Astrocyte of the cerebellum (primary cell): ENCODE measurements around the gene MYH9.

ENCODE experiments used
- DNase-seq: peaks from one replicate; pipeline ENCODE4 v3.0.0-alpha.2; 2011; ENCODE audit warnings: low read depth
- H3K4me3 ChIP-seq: 2 replicates; pipeline ENCODE4 v1.5.1; 2011; ENCODE audit warnings: mild to moderate bottlenecking, low read depth, low read length, moderate library complexity
- in situ Hi-C: cut with HindIII; loops from 2 replicates; pipeline ENCODE4 v1.10.0; 2017; ENCODE audit warnings: low sequenced_read_pairs
- TF ChIP-seq, protein P1 (sequence below): IDR thresholded peaks from 2 replicates; pipeline ENCODE4 v1.5.1; 2012; ENCODE audit warnings: low read length, low read depth, moderate library complexity, mild to moderate bottlenecking; ENCODE audit errors: missing control alignments

The MYH9 gene

DNA sequence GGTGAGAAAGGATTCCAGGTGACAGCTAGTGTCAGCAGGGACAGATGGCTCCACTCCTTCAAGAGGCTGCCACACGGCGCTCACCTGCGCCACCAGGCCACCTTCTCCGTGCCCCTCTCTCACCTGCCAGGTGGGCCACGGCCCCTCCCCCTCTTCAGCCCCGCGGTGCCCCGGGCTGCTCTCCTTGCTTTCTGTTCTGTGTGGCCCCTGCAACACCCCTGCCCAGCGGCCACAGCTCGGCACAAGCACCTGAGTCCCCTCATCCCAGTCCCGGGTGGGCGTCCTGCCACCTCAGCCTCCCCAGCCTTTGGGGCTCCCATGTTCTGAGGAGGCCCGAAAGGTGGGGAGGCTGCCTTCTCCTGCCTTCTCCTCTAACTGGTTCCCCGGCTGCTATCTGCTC lies 88.5 kb downstream of the MYH9 start:
- TF ChIP-seq, protein P1, sequence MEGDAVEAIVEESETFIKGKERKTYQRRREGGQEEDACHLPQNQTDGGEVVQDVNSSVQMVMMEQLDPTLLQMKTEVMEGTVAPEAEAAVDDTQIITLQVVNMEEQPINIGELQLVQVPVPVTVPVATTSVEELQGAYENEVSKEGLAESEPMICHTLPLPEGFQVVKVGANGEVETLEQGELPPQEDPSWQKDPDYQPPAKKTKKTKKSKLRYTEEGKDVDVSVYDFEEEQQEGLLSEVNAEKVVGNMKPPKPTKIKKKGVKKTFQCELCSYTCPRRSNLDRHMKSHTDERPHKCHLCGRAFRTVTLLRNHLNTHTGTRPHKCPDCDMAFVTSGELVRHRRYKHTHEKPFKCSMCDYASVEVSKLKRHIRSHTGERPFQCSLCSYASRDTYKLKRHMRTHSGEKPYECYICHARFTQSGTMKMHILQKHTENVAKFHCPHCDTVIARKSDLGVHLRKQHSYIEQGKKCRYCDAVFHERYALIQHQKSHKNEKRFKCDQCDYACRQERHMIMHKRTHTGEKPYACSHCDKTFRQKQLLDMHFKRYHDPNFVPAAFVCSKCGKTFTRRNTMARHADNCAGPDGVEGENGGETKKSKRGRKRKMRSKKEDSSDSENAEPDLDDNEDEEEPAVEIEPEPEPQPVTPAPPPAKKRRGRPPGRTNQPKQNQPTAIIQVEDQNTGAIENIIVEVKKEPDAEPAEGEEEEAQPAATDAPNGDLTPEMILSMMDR = no peak
- no peak for DNase-seq
- H3K4me3 ChIP-seq = no peak overlapping the region
- in situ Hi-C loops = no loop called here

DNA sequence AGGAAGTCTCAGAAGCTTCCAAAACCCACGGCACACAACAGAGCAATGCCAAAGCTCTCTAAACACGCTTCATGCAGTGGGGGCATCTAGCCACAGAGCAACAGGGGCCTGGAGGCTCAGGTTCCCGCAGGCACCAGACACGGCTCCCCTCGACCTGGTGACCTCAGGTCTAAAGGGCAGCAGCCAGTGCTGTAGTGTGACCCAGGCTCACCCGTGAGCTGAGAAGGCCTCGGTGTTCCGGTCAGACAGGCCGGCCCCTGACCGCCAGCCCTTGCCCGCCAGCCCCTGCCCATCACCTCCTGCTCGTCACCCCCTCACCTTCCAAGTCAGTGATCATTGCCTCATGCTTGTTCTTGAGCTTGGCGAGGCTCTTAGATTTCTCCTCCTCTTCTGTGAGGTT lies 89.2 kb downstream of the MYH9 start:
- TF ChIP-seq, protein P1 = no peak
- no peak overlapping the region for H3K4me3 ChIP-seq
- in situ Hi-C loops = no loop called here
- no peak for DNase-seq

DNA sequence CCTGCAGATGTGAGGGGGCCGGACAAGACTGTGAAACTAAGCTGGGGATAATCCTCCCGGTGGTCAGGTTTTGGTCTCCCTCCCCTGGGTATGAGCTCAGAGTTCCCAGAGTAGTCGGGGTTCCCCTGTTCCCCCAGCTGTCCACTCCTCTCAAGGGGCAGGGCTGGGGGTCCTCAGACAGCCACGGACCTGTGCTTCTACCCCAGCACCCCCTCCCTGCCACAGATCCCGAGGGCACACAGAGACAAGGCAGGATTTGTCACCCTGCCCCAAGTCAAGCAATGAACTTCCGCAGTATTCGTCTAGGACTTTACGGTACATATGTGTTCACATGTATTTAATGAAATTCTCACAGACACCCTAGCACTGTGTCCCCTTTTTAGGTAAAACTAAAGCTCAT lies 89.6 kb downstream of the MYH9 start:
- H3K4me3 ChIP-seq = no peak overlapping the region
- TF ChIP-seq, protein P1 = no peak
- in situ Hi-C loops = no loop called here

DNA sequence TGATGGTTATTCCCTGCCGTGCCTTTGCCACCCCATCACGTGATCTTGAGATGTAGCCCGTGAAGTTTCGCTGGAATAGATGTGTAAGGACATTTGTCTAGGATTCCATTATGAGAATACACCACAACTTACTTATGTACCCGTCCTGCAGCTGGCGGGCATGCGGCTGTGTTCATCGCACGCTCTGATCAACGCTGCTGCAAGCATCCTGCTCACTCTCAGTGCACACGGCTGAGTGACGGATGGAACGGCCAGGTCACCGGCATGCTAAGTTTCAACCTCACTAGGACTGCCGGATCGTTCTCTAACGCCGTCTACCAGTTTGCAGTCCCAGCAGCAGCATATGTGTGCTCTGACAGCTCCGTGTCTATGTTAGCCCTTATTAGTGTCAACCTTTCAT lies 90.2 kb downstream of the MYH9 start:
- DNase-seq = no peak
- TF ChIP-seq, protein P1 = no peak
- in situ Hi-C loops = no loop called here
- H3K4me3 ChIP-seq = no peak overlapping the region

More for the DNA sequence above, 89.6 kb downstream of the MYH9 start:
- no peak for DNase-seq

DNA sequence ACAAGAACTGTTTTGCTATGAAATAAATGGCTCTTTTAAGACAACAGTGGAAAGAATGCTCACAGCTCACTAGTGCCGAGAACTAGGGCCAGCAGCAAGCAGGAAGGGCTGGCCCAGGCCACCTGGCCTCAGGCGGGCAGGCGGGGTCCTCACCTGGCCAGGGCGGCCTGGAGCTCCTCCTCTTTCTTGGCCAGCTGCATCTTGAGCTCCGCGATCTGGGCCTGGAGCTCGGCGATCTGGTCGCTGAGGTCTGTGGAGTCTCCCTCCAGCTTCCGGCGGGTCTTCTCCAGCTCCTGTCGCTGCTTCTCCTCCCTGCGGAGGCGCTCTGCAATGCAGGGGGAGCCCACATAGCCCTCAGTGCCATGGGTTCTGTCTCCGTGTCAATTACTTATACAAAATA lies 91.1 kb downstream of the MYH9 start:
- TF ChIP-seq, protein P1 = no peak
- in situ Hi-C loops = no loop called here
- H3K4me3 ChIP-seq = no peak overlapping the region
- DNase-seq = no peak

DNA sequence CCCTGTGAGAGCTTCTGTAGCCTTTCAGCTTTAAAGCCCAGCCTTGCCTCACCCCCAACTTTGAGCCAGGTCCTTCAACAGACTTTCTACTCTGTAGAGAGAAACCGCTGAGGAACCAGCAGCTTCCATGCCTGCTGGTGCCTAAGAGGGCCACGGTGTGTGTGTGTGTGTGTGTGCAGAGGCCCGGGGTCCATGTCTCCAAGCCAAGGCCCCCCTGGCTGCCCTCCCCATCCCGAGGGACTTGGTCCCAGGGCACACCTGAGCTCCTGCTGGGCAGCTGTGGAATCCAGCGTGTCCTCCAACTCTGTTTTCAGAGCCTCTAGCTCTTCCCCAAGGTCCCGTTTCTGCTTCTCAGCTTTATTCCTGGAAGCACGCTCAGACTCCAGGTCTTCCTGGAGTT lies 92.5 kb downstream of the MYH9 start:
- H3K4me3 ChIP-seq = no peak overlapping the region
- TF ChIP-seq, protein P1 = no peak
- in situ Hi-C loops = no loop called here
- DNase-seq = no peak

DNA sequence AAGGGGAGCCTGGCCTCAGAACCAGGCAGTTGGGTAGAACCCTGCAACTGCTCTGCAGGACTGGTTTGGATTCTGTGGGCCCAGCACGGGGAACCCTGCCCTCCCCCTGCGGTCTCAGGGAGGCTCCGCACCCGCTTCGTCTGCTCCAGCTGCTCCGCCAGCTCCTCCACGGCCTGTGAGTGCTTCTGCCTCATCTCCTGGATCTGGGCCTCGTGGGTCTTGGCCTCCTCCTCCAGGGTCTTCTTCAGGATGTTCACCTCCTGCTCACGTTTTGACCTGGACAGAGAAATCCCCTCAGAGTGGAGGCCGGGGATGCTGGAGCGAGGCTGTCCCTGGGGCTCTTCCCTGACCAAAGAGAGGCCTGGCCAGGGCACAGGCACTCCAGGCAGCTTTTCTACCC lies 93.0 kb downstream of the MYH9 start:
- TF ChIP-seq, protein P1 = no peak
- in situ Hi-C loops = no loop called here
- DNase-seq = no peak
- no peak overlapping the region for H3K4me3 ChIP-seq
